H9 (cell line): ENCODE data around the gene F11R. TPM values are rescaled to one million over a fixed set of nuclear protein-coding genes. Genes with fewer than 3 reads are reported as not detected.

Source experiments
- DNase-seq: peaks from one replicate; pipeline ENCODE4 v3.0.0-alpha.2; 2017
- H2AFZ ChIP-seq: one replicate; pipeline ENCODE4 v1.6.1; 2013; ENCODE audit warnings: mild to moderate bottlenecking, low read length, control low read depth, moderate library complexity
- H2AK5ac ChIP-seq: 2 replicates; pipeline ENCODE4 v1.6.1; 2013; ENCODE audit warnings: low read length, control low read depth, mixed read lengths; ENCODE audit not compliant: insufficient read length
- H2BK120ac ChIP-seq: one replicate; pipeline ENCODE4 v1.6.1; 2013; ENCODE audit warnings: low read depth, mild to moderate bottlenecking, low read length, control low read depth, inconsistent platforms; ENCODE audit not compliant: poor library complexity, severe bottlenecking
- H2BK12ac ChIP-seq: 2 replicates; pipeline ENCODE4 v1.6.1; 2013; ENCODE audit warnings: low read length, control low read depth, mixed read lengths, low read depth; ENCODE audit not compliant: insufficient read length
- H2BK15ac ChIP-seq: 2 replicates; pipeline ENCODE4 v1.6.1; 2013; ENCODE audit warnings: low read depth, low read length, control low read depth
- H2BK20ac ChIP-seq: one replicate; pipeline ENCODE4 v1.6.1; 2013; ENCODE audit warnings: low read depth, mild to moderate bottlenecking, low read length, control low read depth, inconsistent platforms; ENCODE audit not compliant: poor library complexity, severe bottlenecking
- H2BK5ac ChIP-seq: 2 replicates; pipeline ENCODE4 v1.6.1; 2013; ENCODE audit warnings: low read length, control low read depth, mixed read lengths; ENCODE audit not compliant: insufficient read length
- H3K14ac ChIP-seq: 2 replicates; pipeline ENCODE4 v1.6.1; 2013; ENCODE audit warnings: low read length, control low read depth; ENCODE audit not compliant: insufficient read depth
- H3K18ac ChIP-seq: 2 replicates; pipeline ENCODE4 v1.6.1; 2013; ENCODE audit warnings: low read depth, mild to moderate bottlenecking, mixed read lengths, low read length, control low read depth; ENCODE audit not compliant: insufficient read length
- H3K23ac ChIP-seq: 2 replicates; pipeline ENCODE4 v1.6.1; 2013; ENCODE audit warnings: low read length, control low read depth, mixed read lengths, low read depth; ENCODE audit not compliant: insufficient read length
- H3K23me2 ChIP-seq: 2 replicates; pipeline ENCODE4 v1.6.1; 2013; ENCODE audit warnings: low read depth, mild to moderate bottlenecking, mixed read lengths, low read length, control low read depth; ENCODE audit not compliant: insufficient read length, poor library complexity, severe bottlenecking
- H3K27ac ChIP-seq: 2 replicates; pipeline ENCODE4 v1.5.1; 2013; ENCODE audit warnings: low read length, control low read depth, mixed read lengths, low read depth; ENCODE audit not compliant: insufficient read length
- H3K27me3 ChIP-seq: 2 replicates; pipeline ENCODE4 v1.6.1; 2013; ENCODE audit warnings: low read length, control low read depth, inconsistent platforms; ENCODE audit not compliant: insufficient read depth
- H3K4ac ChIP-seq: 2 replicates; pipeline ENCODE4 v1.6.1; 2013; ENCODE audit warnings: low read depth, mild to moderate bottlenecking, control low read depth, inconsistent platforms, low read length, moderate library complexity
- H3K4me1 ChIP-seq: 2 replicates; pipeline ENCODE4 v1.6.1; 2013; ENCODE audit warnings: low read length, control low read depth, inconsistent platforms; ENCODE audit not compliant: insufficient read depth
- H3K4me2 ChIP-seq: 2 replicates; pipeline ENCODE4 v1.6.1; 2013; ENCODE audit warnings: low read length, control low read depth, mixed read lengths; ENCODE audit not compliant: insufficient read length, insufficient read depth
- H3K56ac ChIP-seq: 2 replicates; pipeline ENCODE4 v1.6.1; 2013; ENCODE audit warnings: low read depth, mild to moderate bottlenecking, mixed read lengths, low read length, control low read depth; ENCODE audit not compliant: insufficient read length
- H3K79me1 ChIP-seq: 2 replicates; pipeline ENCODE4 v1.6.1; 2013; ENCODE audit warnings: low read depth, mild to moderate bottlenecking, moderate library complexity, low read length, control low read depth, inconsistent platforms; ENCODE audit not compliant: insufficient read depth, poor library complexity, severe bottlenecking
- H3K79me2 ChIP-seq: 2 replicates; pipeline ENCODE4 v1.6.1; 2013; ENCODE audit warnings: low read length, control low read depth, inconsistent platforms; ENCODE audit not compliant: insufficient read depth
- H3K9ac ChIP-seq: 2 replicates; pipeline ENCODE4 v1.6.1; 2013; ENCODE audit warnings: low read length, control low read depth, mixed read lengths; ENCODE audit not compliant: insufficient read length; ENCODE audit errors: extremely low read depth
- H3K9me3 ChIP-seq: one replicate; pipeline ENCODE4 v1.6.1; 2013; ENCODE audit warnings: low read depth, low read length, inconsistent platforms; ENCODE audit not compliant: control insufficient read depth
- H3T11ph ChIP-seq: one replicate; pipeline ENCODE4 v1.6.1; 2013; ENCODE audit warnings: mild to moderate bottlenecking, low read length, control low read depth, inconsistent platforms
- H4K20me1 ChIP-seq: one replicate; pipeline ENCODE4 v1.6.1; 2013; ENCODE audit not compliant: control insufficient read depth, insufficient read length, insufficient read depth
- H4K5ac ChIP-seq: 2 replicates; pipeline ENCODE4 v1.6.1; 2013; ENCODE audit warnings: low read depth, mild to moderate bottlenecking, mixed read lengths, low read length, control low read depth; ENCODE audit not compliant: insufficient read length
- H4K8ac ChIP-seq: replicated peaks from 2 replicates; pipeline ENCODE4 v1.6.1; 2013; ENCODE audit warnings: low read length, control low read depth, mixed read lengths, low read depth; ENCODE audit not compliant: insufficient read length
- H4K91ac ChIP-seq: 2 replicates; pipeline ENCODE4 v1.6.1; 2013; ENCODE audit warnings: low read depth, mild to moderate bottlenecking, moderate library complexity, mixed read lengths, low read length, control low read depth; ENCODE audit not compliant: insufficient read length
- H3K27ac Mint-ChIP-seq, 3 experiments: 2 replicates in 2 of 3; 3 replicates in 1 of 3; pipeline ENCODE4 v1.8.0; 2020 to 2021; ENCODE audit warnings: mixed read lengths in 3 of 3, mild to moderate bottlenecking in 1 of 3, moderate library complexity in 1 of 3
- H3K27me3 Mint-ChIP-seq: 2 replicates; pipeline ENCODE4 v1.8.0; 2021; ENCODE audit warnings: low read depth, mild to moderate bottlenecking, moderate library complexity, mixed read lengths
- H3K36me3 Mint-ChIP-seq, 3 experiments: 2 replicates in 2 of 3; 3 replicates in 1 of 3; pipeline ENCODE4 v1.8.0; 2020 to 2021; ENCODE audit warnings: low read depth in 3 of 3, mixed read lengths in 3 of 3; ENCODE audit not compliant: insufficient read depth in 1 of 3
- H3K4me1 Mint-ChIP-seq, 2 experiments: 2 replicates each; pipeline ENCODE4 v1.8.0; 2020; ENCODE audit warnings: mixed read lengths in 2 of 2
- H3K4me3 Mint-ChIP-seq, 2 experiments: 2 replicates in 1 of 2; 3 replicates in 1 of 2; pipeline ENCODE4 v1.8.0; 2020 to 2021; ENCODE audit warnings: mild to moderate bottlenecking in 2 of 2, mixed read lengths in 2 of 2, moderate library complexity in 1 of 2
- H3K9me3 Mint-ChIP-seq, 2 experiments: 2 replicates in 1 of 2; 3 replicates in 1 of 2; pipeline ENCODE4 v1.8.0; 2020; ENCODE audit warnings: mild to moderate bottlenecking in 2 of 2, mixed read lengths in 2 of 2, moderate library complexity in 1 of 2
- CTCF ChIP-seq: fragments of 200-600 bp; sonication (generic); conservative IDR thresholded peaks from 3 replicates; pipeline ENCODE4 v1.8.0; 2021; ENCODE audit warnings: antibody characterized with exemption, mild to moderate bottlenecking
- WGBS: extraction: QIAGEN DNeasy Blood & Tissue Kit; methylation state at CpG from one replicate; pipeline ENCODE4 v1.1.7; 2013; ENCODE audit warnings: missing lambda C conversion rate, low lambda C conversion rate, mixed read lengths; ENCODE audit not compliant: insufficient read length; ENCODE audit errors: extremely low coverage; 5-methylcytosine and 5-hydroxymethylcytosine counted together
- total RNA-seq: library from RNA; stranded (reverse); gene quantifications from 2 replicates; pipeline ENCODE4 v1.2.1, GENCODE V29; 2021

F11R gene
- total RNA-seq, 1 experiment from 2014 or later, result 174 TPM

GRCh38 chr1:161048949-161049722 is 28.2 kb upstream of the F11R start:
- Histone ChIP-seq H3K23ac (no peak overlapping the region), H3K27me3 (no peaks in the 10 kb centered on the region; the same call in 1 of the 2 replicates), H3K4me2 (no peak overlapping the region), H4K8ac (no peak overlapping the region), H4K20me1 (no peaks in the 10 kb centered on the region), H3K27ac (no peak overlapping the region), H3K56ac (no peak overlapping the region), H3T11ph (no peak overlapping the region), H2BK15ac (no peak overlapping the region), H2AFZ (no peak overlapping the region), H3K9ac (no peak overlapping the region), H2BK5ac (no peak overlapping the region), H4K91ac (no peak overlapping the region), H3K9me3 (no peaks in the 10 kb centered on the region), H3K79me2 (peaks cover 2% of the 10 kb centered on the region; the same call in 1 of the 2 replicates), H4K5ac (no peak overlapping the region), H3K14ac (no peak overlapping the region; the same call in 1 of the 2 replicates), H3K4ac (no peak overlapping the region), H3K79me1 (no peaks in the 10 kb centered on the region), H2BK12ac (no peak overlapping the region), H3K23me2 (peaks cover 8% of the 10 kb centered on the region), H2BK120ac (no peak overlapping the region), H3K4me1 (no peaks in the 10 kb centered on the region), H3K18ac (no peak overlapping the region), H2BK20ac (no peak overlapping the region), H2AK5ac (no peak overlapping the region)
- no peak overlapping the region for H3K4me3 Mint-ChIP-seq
- no peak for TF ChIP-seq CTCF
- peaks cover 45% of the 10 kb centered on the region for H3K27me3 Mint-ChIP-seq
- H3K27ac Mint-ChIP-seq, result no peak overlapping the region
- peaks cover 4 to 15% (median 11%) of the 10 kb centered on the region in 3 experiments; a peak in 6 of 7 replicates for H3K36me3 Mint-ChIP-seq
- no CpG with 5 or more reads among the region's 5 CpGs for WGBS
- peaks cover 12% of the 10 kb centered on the region in 2 experiments for H3K9me3 Mint-ChIP-seq
- H3K4me1 Mint-ChIP-seq, result peaks cover 13 to 15% of the 10 kb centered on the region in 2 experiments
- DNase-seq, result no peak
